ENCODE data around the gene ZCCHC9.
"Not testable (repeated sequence)": the region's sequence is repeated elsewhere in the genome, so short reads cannot be mapped to it uniquely, and the experiment has no call there.

The ZCCHC9 gene

GRCh38 chr5:81265101-81265500 is 36.3 kb upstream of the ZCCHC9 start:
- no peak for TF ChIP-seq CTCF (IDR thresholded peaks at IDR 0.05; ENCODE audit: control insufficient read depth, insufficient read depth, low read depth, low read length, missing control alignments)
- no peak overlapping the region for H3K4me3 ChIP-seq (ENCODE audit: control insufficient read depth, low read depth, low read length)
- no peak for DNase-seq (ENCODE audit: low read depth)

GRCh38 chr5:81268521-81269196 is 32.7 kb upstream of the ZCCHC9 start:
- TF ChIP-seq CTCF (IDR thresholded peaks at IDR 0.05; ENCODE audit: control insufficient read depth, insufficient read depth, low read depth, low read length, missing control alignments), result no peak
- no peak overlapping the region for H3K4me3 ChIP-seq (ENCODE audit: control insufficient read depth, low read depth, low read length)
- peak; percentile 61 for DNase-seq (ENCODE audit: low read depth)

DNA sequence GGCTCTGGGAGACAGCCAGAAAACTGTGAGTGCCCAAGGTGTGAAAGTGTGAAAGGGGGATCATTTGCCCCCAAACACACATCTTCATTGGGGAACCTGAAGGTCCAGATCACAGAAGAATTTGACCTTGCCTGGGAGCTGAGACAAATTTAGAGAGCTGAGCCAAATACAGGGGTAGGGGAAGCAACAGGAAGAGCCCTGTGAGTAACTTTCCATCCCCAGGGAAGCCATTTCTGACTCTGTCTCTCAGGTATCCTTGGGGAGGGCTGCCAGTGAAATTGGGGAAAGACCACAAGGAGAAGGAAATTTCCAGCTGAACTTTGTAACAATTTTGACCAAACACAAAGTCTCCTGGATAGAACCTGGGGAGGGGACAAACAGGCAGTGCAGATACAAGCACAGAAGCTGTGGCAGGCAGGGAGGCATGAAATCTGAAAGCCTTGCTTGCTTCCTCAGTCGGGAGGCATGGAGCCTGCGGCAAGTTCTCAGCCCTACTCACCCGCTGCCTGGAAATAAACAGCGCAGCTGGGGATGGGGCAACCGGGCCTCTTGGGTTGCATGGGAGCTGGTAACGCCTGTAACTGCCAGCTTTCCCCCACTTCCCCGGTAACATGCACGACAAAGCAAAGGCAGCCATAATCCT is 31.5 kb upstream of the ZCCHC9 start:
- TF ChIP-seq CTCF (IDR thresholded peaks at IDR 0.05; ENCODE audit: control insufficient read depth, insufficient read depth, low read depth, low read length, missing control alignments), result no peak
- no peak for DNase-seq (ENCODE audit: low read depth)
- H3K4me3 ChIP-seq (ENCODE audit: control insufficient read depth, low read depth, low read length), result no peak overlapping the region

DNA sequence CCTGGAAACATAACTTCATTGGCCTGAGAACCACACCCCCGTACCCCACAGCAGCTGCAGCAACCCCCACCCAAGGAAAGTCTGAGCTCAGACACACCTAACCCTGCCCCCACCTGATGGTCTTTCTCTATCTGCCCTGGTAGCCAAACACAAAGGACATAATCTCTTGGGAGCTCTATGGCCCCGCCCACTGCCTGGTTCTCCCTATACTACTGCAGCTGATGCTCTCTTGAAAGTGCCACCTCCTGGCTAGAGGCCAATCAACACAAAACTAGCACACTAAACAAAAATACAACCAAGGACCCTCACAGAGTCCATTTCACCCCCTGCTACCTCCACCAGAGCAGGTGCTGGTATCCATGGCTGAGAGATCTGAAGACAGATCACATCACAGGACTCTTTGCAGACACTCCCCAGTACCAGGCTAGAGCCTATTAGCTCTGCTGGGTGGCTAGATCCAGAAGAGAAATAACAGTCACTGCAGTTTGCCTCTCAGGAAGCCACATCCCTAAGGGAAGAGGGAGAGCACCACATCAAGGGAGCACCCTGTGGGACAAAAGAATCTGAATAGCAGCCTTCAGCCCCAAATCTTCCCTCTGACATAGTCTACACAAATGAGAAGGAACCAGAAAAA is 30.9 kb upstream of the ZCCHC9 start:
- H3K4me3 ChIP-seq (ENCODE audit: control insufficient read depth, low read depth, low read length); DNase-seq (ENCODE audit: low read depth): not testable (repeated sequence)

- no peak for DNase-seq (ENCODE audit: low read depth)
- no peak for TF ChIP-seq CTCF (IDR thresholded peaks at IDR 0.05; ENCODE audit: control insufficient read depth, insufficient read depth, low read depth, low read length, missing control alignments)
- no peak overlapping the region for H3K4me3 ChIP-seq (ENCODE audit: control insufficient read depth, low read depth, low read length)
Observed at GRCh38 chr5:81283976-81284375, 17.4 kb upstream of the ZCCHC9 start.

GRCh38 chr5:81286059-81286617 is 15.2 kb upstream of the ZCCHC9 start:
- TF ChIP-seq CTCF (IDR thresholded peaks at IDR 0.05; ENCODE audit: control insufficient read depth, insufficient read depth, low read depth, low read length, missing control alignments), result no peak
- DNase-seq (ENCODE audit: low read depth), result no peak
- no peak overlapping the region for H3K4me3 ChIP-seq (ENCODE audit: control insufficient read depth, low read depth, low read length)

DNA sequence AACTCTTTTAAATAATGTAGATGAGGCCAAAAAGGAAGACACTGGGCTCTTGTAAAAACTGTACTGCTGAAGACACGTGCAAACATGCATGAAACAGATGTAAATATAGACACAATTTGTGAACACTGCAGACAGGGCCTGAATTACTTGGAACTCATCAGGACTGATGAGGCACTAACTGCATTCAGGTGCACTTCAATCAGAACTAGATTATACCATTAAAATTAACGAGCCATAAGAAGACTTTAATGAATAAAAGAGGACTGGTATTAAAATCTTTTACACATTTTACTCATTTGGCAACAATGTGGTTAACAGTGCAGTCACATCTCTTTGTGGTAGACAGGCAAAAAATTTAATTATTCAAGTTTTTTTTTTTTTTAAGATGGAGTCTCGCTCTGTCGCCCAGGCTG is 13.4 kb upstream of the ZCCHC9 start:
- no peak for DNase-seq (ENCODE audit: low read depth)
- TF ChIP-seq CTCF (IDR thresholded peaks at IDR 0.05; ENCODE audit: control insufficient read depth, insufficient read depth, low read depth, low read length, missing control alignments), result no peak
- no peak overlapping the region for H3K4me3 ChIP-seq (ENCODE audit: control insufficient read depth, low read depth, low read length)

All from AG09309 (cell line).